Activated B cell treated with CpG ODN at 0.5 μM for 24 hours (primary cell): ENCODE measurements around the gene ECM2. TPM values are rescaled to one million over a fixed set of nuclear protein-coding genes. Genes with fewer than 3 reads are reported as not detected.
"Not testable (repeated sequence)": the region's sequence is repeated elsewhere in the genome, so short reads cannot be mapped to it uniquely, and the experiment has no call there.

Source experiments
- ATAC-seq: fragments of 200-7000 bp; cut with Tn5 transposase; one replicate; pipeline ENCODE4 v1.10.0; 2021; ENCODE audit warnings: low read depth, mild to moderate bottlenecking, moderate library complexity
- CTCF ChIA-PET: fragments of 350-600 bp; sonication (Branson Sonifier 250); formaldehyde crosslinking; loops from one replicate; lab custom pipeline; 2021; ENCODE audit warnings: antibody characterized with exemption; lab: Charles Lee
- POLR2A ChIA-PET: fragments of 350-600 bp; sonication (Branson Sonifier 250); formaldehyde crosslinking; loops from one replicate; lab custom pipeline; 2021; ENCODE audit warnings: antibody characterized with exemption; lab: Charles Lee
- DNase-seq: peaks from one replicate; pipeline ENCODE4 v3.0.0; 2022
- H3K27ac Mint-ChIP-seq: one replicate; pipeline ENCODE4 v1.8.0; 2020; ENCODE audit warnings: mixed read lengths
- H3K27me3 Mint-ChIP-seq: one replicate; pipeline ENCODE4 v1.8.0; 2021; ENCODE audit warnings: mixed read lengths
- H3K36me3 Mint-ChIP-seq: one replicate; pipeline ENCODE4 v1.8.0; 2021; ENCODE audit warnings: low read depth, mixed read lengths
- H3K4me1 Mint-ChIP-seq: one replicate; pipeline ENCODE4 v1.8.0; 2021; ENCODE audit warnings: mixed read lengths
- H3K4me3 Mint-ChIP-seq: one replicate; pipeline ENCODE4 v1.8.0; 2020; ENCODE audit warnings: mild to moderate bottlenecking, mixed read lengths
- H3K9me3 Mint-ChIP-seq: one replicate; pipeline ENCODE4 v1.8.0; 2020; ENCODE audit warnings: mixed read lengths
- intact Hi-C: fragments of 100-400 bp; cut with micrococcal nuclease; formaldehyde crosslinking; loops from one replicate; pipeline ENCODE4 v1.15.1; 2024
- total RNA-seq: library from RNA; stranded (reverse); gene quantifications from 2 replicates; pipeline ENCODE4 v1.2.3, GENCODE V29; 2022
- TF ChIP-seq, protein P1 (sequence below): fragments of 200-600 bp; IDR thresholded peaks from one replicate; pipeline ENCODE4 v1.8.0; 2022; ENCODE audit warnings: antibody characterized with exemption, mild to moderate bottlenecking

ECM2 gene
- total RNA-seq = not detected in 2 replicates

DNA sequence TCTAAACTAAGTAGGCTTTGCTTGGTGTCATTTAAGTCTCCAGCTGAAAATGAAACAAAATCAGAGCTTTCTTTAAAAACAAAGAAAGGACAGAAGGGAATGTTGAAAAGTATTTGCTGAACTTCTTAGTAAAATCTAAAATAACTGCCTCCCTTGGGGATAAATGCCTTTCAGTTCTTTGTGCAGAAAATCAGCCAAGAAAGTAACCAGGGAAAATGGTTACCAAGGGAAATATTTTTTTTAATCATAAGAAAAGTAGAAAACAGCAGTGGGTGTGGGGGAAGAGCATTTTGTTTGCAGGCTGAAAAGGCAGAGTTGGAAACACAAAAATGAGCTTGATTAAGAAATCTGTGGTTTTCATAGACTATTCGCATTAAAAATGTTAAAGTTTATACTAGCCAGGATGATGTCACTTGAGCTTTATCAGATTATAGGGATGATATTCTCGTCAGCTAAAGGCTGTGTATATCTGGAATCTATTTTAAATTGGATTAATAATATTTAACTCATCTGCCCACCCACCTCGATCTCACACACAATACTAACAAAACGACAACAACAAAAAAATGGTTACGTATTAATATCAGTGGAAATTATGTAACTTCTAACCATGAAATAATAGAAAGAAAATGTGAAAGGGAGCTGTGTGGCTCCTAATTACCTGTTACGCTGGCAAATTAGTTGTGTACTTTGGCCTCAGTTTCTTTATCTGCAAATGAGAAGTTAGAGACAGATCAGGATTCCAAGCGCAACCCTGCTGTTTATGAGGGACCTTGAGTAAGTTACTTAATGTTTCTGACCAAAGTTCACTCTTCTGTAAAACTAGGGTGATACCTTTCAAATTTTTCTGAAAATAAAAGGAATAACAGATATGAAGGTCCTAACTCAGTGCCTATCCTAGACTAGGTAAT is at the start of gene ECM2:
Gene ECM2 (minus strand): TSS at position 51 of the 911 bp plus-strand sequence. CDS start 13,124 bp downstream, outside the sequence.
- H3K36me3 Mint-ChIP-seq = no peaks in the 10 kb centered on the region
- CTCF ChIA-PET = no interaction called here
- H3K4me3 Mint-ChIP-seq = no peak within 1 kb of the TSS

DNA sequence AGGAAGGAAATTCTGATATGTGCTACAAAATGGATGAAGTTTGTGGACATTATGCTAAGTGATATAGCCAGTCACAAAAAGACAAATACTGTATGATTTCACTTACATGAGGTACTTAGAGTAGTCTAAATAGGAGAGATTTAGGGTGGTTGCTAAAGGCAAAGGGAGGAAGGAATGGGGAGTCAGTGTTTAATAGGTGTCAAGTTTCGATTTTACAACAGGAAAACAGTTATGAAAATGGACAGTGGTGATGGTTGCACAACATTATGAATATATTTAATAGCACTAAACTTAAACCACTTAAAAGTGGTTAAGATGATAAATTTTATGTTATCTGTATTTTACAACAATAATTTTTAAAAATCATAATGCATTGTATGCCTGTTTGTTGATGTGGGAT is 40.4 kb upstream of the ECM2 start:
- intact Hi-C loops = no loop called here
- Mint-ChIP-seq H3K4me3 (no peak overlapping the region), H3K9me3 (peaks cover 3% of the 10 kb centered on the region), H3K27ac (no peak overlapping the region), H3K4me1 (no peaks in the 10 kb centered on the region), H3K27me3 (no peaks in the 10 kb centered on the region), H3K36me3 (peaks cover 2% of the 10 kb centered on the region)
- TF ChIP-seq, protein P1, sequence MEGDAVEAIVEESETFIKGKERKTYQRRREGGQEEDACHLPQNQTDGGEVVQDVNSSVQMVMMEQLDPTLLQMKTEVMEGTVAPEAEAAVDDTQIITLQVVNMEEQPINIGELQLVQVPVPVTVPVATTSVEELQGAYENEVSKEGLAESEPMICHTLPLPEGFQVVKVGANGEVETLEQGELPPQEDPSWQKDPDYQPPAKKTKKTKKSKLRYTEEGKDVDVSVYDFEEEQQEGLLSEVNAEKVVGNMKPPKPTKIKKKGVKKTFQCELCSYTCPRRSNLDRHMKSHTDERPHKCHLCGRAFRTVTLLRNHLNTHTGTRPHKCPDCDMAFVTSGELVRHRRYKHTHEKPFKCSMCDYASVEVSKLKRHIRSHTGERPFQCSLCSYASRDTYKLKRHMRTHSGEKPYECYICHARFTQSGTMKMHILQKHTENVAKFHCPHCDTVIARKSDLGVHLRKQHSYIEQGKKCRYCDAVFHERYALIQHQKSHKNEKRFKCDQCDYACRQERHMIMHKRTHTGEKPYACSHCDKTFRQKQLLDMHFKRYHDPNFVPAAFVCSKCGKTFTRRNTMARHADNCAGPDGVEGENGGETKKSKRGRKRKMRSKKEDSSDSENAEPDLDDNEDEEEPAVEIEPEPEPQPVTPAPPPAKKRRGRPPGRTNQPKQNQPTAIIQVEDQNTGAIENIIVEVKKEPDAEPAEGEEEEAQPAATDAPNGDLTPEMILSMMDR = no peak
- no peak for DNase-seq
- no peak for ATAC-seq
- POLR2A ChIA-PET = no interaction called here
- CTCF ChIA-PET = no interaction called here

More for the DNA sequence above, at the start of gene ECM2:
- DNase-seq (no peak), ATAC-seq (no peak)
- H3K27me3 Mint-ChIP-seq = no peaks in the 10 kb centered on the region
- H3K27ac Mint-ChIP-seq = no peak within 1 kb of the TSS
- TF ChIP-seq, protein P1 = no peak
- peaks cover 11% of the 10 kb centered on the region for H3K4me1 Mint-ChIP-seq
- peaks cover 7% of the 10 kb centered on the region for H3K9me3 Mint-ChIP-seq
- intact Hi-C loops = no loop called here
- POLR2A ChIA-PET = no interaction called here

DNA sequence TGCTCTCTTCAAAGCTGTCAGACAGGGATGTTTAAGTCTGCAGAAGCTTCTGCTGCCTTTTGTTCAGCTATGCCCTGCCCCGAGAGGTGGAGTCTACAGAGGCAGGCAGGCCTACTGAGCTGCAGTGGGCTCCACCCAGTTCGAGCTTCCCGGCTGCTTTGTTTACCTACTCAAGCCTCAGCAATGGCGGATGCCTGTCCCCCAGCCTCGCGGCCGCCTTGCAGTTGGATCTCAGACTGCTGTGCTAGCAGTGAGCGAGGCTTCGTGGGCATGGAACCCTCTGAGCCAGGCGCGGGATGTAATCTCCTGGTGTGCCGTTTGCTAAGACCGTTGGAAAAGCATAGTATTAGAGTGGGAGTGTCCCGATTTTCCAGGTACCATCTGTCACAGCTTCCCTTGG is 37.8 kb upstream of the ECM2 start:
- intact Hi-C loops, DNase-seq, H3K27ac Mint-ChIP-seq, CTCF ChIA-PET, H3K27me3 Mint-ChIP-seq, H3K4me1 Mint-ChIP-seq, ATAC-seq, H3K36me3 Mint-ChIP-seq, H3K9me3 Mint-ChIP-seq, POLR2A ChIA-PET, H3K4me3 Mint-ChIP-seq: not testable (repeated sequence)

DNA sequence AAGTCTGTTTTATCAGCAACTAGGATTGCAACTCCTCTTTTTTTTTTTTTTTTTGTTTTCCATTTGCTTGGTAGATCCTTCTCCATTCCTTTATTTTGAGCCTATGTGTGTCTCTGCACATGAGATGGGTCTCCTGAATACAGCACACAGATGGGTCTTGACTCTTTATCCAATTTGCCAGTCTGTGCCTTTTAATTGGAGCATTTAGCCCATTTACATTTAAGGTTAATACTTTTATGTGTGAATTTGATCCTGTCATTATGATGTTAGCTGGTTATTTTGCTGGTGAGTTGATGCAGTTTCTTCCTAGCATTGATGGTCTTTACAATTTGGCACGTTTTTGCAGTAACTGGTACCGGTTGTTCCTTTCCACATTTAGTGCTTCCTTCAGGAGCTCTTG is 36.1 kb upstream of the ECM2 start:
- not testable (repeated sequence) for H3K4me3 Mint-ChIP-seq

GRCh38 chr9:92564982-92565381 is 29.2 kb upstream of the ECM2 start:
- Mint-ChIP-seq H3K4me3 (no peak overlapping the region), H3K9me3 (peaks cover 8% of the 10 kb centered on the region), H3K4me1 (no peaks in the 10 kb centered on the region), H3K36me3 (peaks cover 2% of the 10 kb centered on the region), H3K27ac (no peak overlapping the region), H3K27me3 (no peaks in the 10 kb centered on the region)
- CTCF ChIA-PET = no interaction called here
- DNase-seq (no peak), ATAC-seq (no peak)
- POLR2A ChIA-PET = interaction anchor here (0.6 kb wide), 1 partner anchor 11 kb away, joined by 6 read pairs; no protein-coding TSS in a partner anchor
- TF ChIP-seq, protein P1 = no peak
- intact Hi-C loops = no loop called here

More for the DNA sequence above, 36.1 kb upstream of the ECM2 start:
- H3K27ac Mint-ChIP-seq, POLR2A ChIA-PET, DNase-seq, H3K36me3 Mint-ChIP-seq, H3K27me3 Mint-ChIP-seq, ATAC-seq, H3K9me3 Mint-ChIP-seq, intact Hi-C loops, CTCF ChIA-PET, H3K4me1 Mint-ChIP-seq: not testable (repeated sequence)

- ChIA-PET CTCF (no interaction called here), POLR2A (interaction anchor here (0.6 kb wide), 1 partner anchor 11 kb away, joined by 6 read pairs; no protein-coding TSS in a partner anchor)
- Mint-ChIP-seq H3K27ac (no peak overlapping the region), H3K4me1 (no peaks in the 10 kb centered on the region), H3K27me3 (no peaks in the 10 kb centered on the region), H3K4me3 (no peak overlapping the region), H3K9me3 (peaks cover 8% of the 10 kb centered on the region), H3K36me3 (peaks cover 2% of the 10 kb centered on the region)
- ATAC-seq = no peak
- intact Hi-C loops = no loop called here
- TF ChIP-seq, protein P1 = no peak
- DNase-seq = no peak
Measured at GRCh38 chr9:92564504-92564903, 28.7 kb upstream of the ECM2 start.
